ENCODE results near the gene AUTS2. TPM values are rescaled to one million over a fixed set of nuclear protein-coding genes. Genes with fewer than 3 reads are reported as not detected.

Gene AUTS2
- total RNA-seq, 1 donor from 2014 or later = 26.1 TPM

- ATAC-seq (no peak), DNase-seq (ENCODE audit: low spot score) (no peak)
These were observed 715.0 kb downstream of the AUTS2 start for GRCh38 chr7:70313271-70313670.

GRCh38 chr7:70313687-70314086 is 715.4 kb downstream of the AUTS2 start:
- DNase-seq (ENCODE audit: low spot score) = no peak

GRCh38 chr7:70314221-70314620 is 715.9 kb downstream of the AUTS2 start:
- DNase-seq (ENCODE audit: low spot score) = no peak

More at GRCh38 chr7:70313687-70314086, 715.4 kb downstream of the AUTS2 start:
- no peak for ATAC-seq

GRCh38 chr7:70316745-70317144 is 718.5 kb downstream of the AUTS2 start:
- DNase-seq (ENCODE audit: low spot score) (no peak), ATAC-seq (no peak)

More at GRCh38 chr7:70314221-70314620, 715.9 kb downstream of the AUTS2 start:
- no peak for ATAC-seq

GRCh38 chr7:70317356-70317755 is 719.1 kb downstream of the AUTS2 start:
- DNase-seq (ENCODE audit: low spot score) (no peak), ATAC-seq (no peak)

- DNase-seq (ENCODE audit: low spot score) (no peak), ATAC-seq (no peak)
These were observed 720.2 kb downstream of the AUTS2 start for GRCh38 chr7:70318511-70318910.

GRCh38 chr7:70319057-70319456 is 720.8 kb downstream of the AUTS2 start:
- ATAC-seq (no peak), DNase-seq (ENCODE audit: low spot score) (no peak)

GRCh38 chr7:70321016-70321590 is 722.8 kb downstream of the AUTS2 start:
- no peak for ATAC-seq
- DNase-seq (ENCODE audit: low spot score) = no peak

- DNase-seq (ENCODE audit: low spot score) (no peak), ATAC-seq (no peak)
These were observed 724.6 kb downstream of the AUTS2 start for GRCh38 chr7:70322856-70323255.

GRCh38 chr7:70325509-70326101 is 727.3 kb downstream of the AUTS2 start:
- DNase-seq (ENCODE audit: low spot score) = no peak
- no peak for ATAC-seq

- DNase-seq (ENCODE audit: low spot score) = no peak
- no peak for ATAC-seq
These were observed 736.0 kb downstream of the AUTS2 start for GRCh38 chr7:70334295-70334694.

- DNase-seq (ENCODE audit: low spot score) (no peak), ATAC-seq (no peak)
These were observed 736.6 kb downstream of the AUTS2 start for GRCh38 chr7:70334871-70335270.

GRCh38 chr7:70336536-70336935 is 738.3 kb downstream of the AUTS2 start:
- DNase-seq (ENCODE audit: low spot score) = no peak
- ATAC-seq = no peak

GRCh38 chr7:70338015-70338414 is 739.7 kb downstream of the AUTS2 start:
- DNase-seq (ENCODE audit: low spot score) = no peak
- ATAC-seq = no peak

GRCh38 chr7:70340236-70340635 is 742.0 kb downstream of the AUTS2 start:
- ATAC-seq = no peak
- no peak for DNase-seq (ENCODE audit: low spot score)

- no peak for DNase-seq (ENCODE audit: low spot score)
- no peak for ATAC-seq
These were observed 743.2 kb downstream of the AUTS2 start for GRCh38 chr7:70341446-70341845.

- no peak for DNase-seq (ENCODE audit: low spot score)
- ATAC-seq = no peak
These were observed 745.2 kb downstream of the AUTS2 start for GRCh38 chr7:70343519-70343918.

GRCh38 chr7:70344726-70345125 is 746.5 kb downstream of the AUTS2 start:
- ATAC-seq = no peak
- DNase-seq (ENCODE audit: low spot score) = no peak

- DNase-seq (ENCODE audit: low spot score) (no peak), ATAC-seq (no peak)
These were observed 748.7 kb downstream of the AUTS2 start for GRCh38 chr7:70346844-70347462.

- no peak for DNase-seq (ENCODE audit: low spot score)
- ATAC-seq = no peak
These were observed 749.4 kb downstream of the AUTS2 start for GRCh38 chr7:70347463-70348254.

- ATAC-seq (no peak), DNase-seq (ENCODE audit: low spot score) (no peak)
These were observed 750.8 kb downstream of the AUTS2 start for GRCh38 chr7:70349031-70349430.

- no peak for ATAC-seq
- no peak for DNase-seq (ENCODE audit: low spot score)
These were observed 751.5 kb downstream of the AUTS2 start for GRCh38 chr7:70349819-70350218.
